Naive thymus-derived CD4-positive, alpha-beta T cell (primary cell): Measurements from ENCODE around the gene ASB1. TPM values are rescaled to one million over a fixed set of nuclear protein-coding genes. Genes with fewer than 3 reads are reported as not detected.
"Not testable (repeated sequence)": the region's sequence is repeated elsewhere in the genome, so short reads cannot be mapped to it uniquely, and the experiment has no call there.

Experiments used
- ATAC-seq: fragments of 150-1000 bp; cut with Tn5 transposase; 2 replicates; pipeline ENCODE4 v1.10.0; 2021; ENCODE audit warnings: mild to moderate bottlenecking, moderate library complexity
- CTCF ChIA-PET: fragments of 350-600 bp; sonication (Branson Sonifier 250); formaldehyde crosslinking; loops from one replicate; lab custom pipeline; 2021; ENCODE audit warnings: antibody characterized with exemption; lab: Charles Lee
- POLR2A ChIA-PET: fragments of 350-600 bp; sonication (Branson Sonifier 250); formaldehyde crosslinking; loops from one replicate; lab custom pipeline; 2021; ENCODE audit warnings: antibody characterized with exemption, inconsistent platforms; lab: Charles Lee
- DNase-seq, 9 donors: peaks; one replicate each; pipeline versions ENCODE4 v3.0.0 to v3.0.0-alpha.2; 2020 to 2022; ENCODE audit warnings: mixed read lengths in 1 of 9
- H3K27ac ChIP-seq: one replicate; pipeline ENCODE4 v1.7.0; 2013; ENCODE audit warnings: mild to moderate bottlenecking, low read depth, low read length, moderate library complexity
- H3K27me3 ChIP-seq, 2 donors: one replicate each; pipeline ENCODE4 v1.7.0; 2013; ENCODE audit warnings: low read length in 2 of 2, mild to moderate bottlenecking in 2 of 2, moderate library complexity in 2 of 2; ENCODE audit not compliant: control insufficient read depth in 2 of 2, insufficient read depth in 2 of 2
- H3K36me3 ChIP-seq, 3 experiments: 1 replicate in 2 of 3; 2 replicates in 1 of 3; pipeline ENCODE4 v1.7.0; 2013; ENCODE audit warnings: low read length in 3 of 3, mild to moderate bottlenecking in 3 of 3, moderate library complexity in 1 of 3; ENCODE audit not compliant: insufficient read depth in 3 of 3, control insufficient read depth in 2 of 3
- H3K4me1 ChIP-seq, 2 donors: one replicate each; pipeline ENCODE4 v1.7.0; 2013; ENCODE audit warnings: low read length in 2 of 2, mild to moderate bottlenecking in 2 of 2, moderate library complexity in 1 of 2; ENCODE audit not compliant: control insufficient read depth in 2 of 2, insufficient read depth in 2 of 2
- H3K4me3 ChIP-seq: 2 replicates; pipeline ENCODE4 v1.7.0; 2013; ENCODE audit warnings: mild to moderate bottlenecking, low read length
- H3K9me3 ChIP-seq, 3 experiments: 1 replicate in 2 of 3; 2 replicates in 1 of 3; pipeline ENCODE4 v1.7.0; 2013; ENCODE audit warnings: low read length in 3 of 3; ENCODE audit not compliant: control insufficient read depth in 2 of 3
- H3K27ac Mint-ChIP-seq, 9 donors: one replicate each; pipeline ENCODE4 v1.8.0; 2020 to 2022; ENCODE audit warnings: mixed read lengths in 9 of 9, mild to moderate bottlenecking in 8 of 9, moderate library complexity in 5 of 9, inconsistent platforms in 2 of 9
- H3K27me3 Mint-ChIP-seq, 5 donors: one replicate each; pipeline ENCODE4 v1.8.0; 2021 to 2022; ENCODE audit warnings: mixed read lengths in 5 of 5, mild to moderate bottlenecking in 1 of 5
- H3K36me3 Mint-ChIP-seq, 5 donors: one replicate each; pipeline ENCODE4 v1.8.0; 2020 to 2022; ENCODE audit warnings: mixed read lengths in 5 of 5, mild to moderate bottlenecking in 3 of 5, inconsistent platforms in 1 of 5
- H3K4me1 Mint-ChIP-seq, 7 donors: one replicate each; pipeline ENCODE4 v1.8.0; 2020 to 2022; ENCODE audit warnings: mixed read lengths in 7 of 7, mild to moderate bottlenecking in 3 of 7, inconsistent platforms in 1 of 7
- H3K4me3 Mint-ChIP-seq, 10 donors: one replicate each; pipeline ENCODE4 v1.8.0; 2020 to 2022; ENCODE audit warnings: mild to moderate bottlenecking in 10 of 10, mixed read lengths in 10 of 10, moderate library complexity in 6 of 10, inconsistent platforms in 2 of 10
- H3K9me3 Mint-ChIP-seq, 11 donors: one replicate each; pipeline ENCODE4 v1.8.0; 2020 to 2022; ENCODE audit warnings: mixed read lengths in 11 of 11, mild to moderate bottlenecking in 4 of 11, inconsistent platforms in 1 of 11, moderate library complexity in 1 of 11
- intact Hi-C, 2 donors: fragments of 100-400 bp; cut with micrococcal nuclease; formaldehyde crosslinking; loops; one replicate each; pipeline ENCODE4 v1.15.1; 2023
- polyA plus RNA-seq, 2 donors: library from polyadenylated mRNA; unstranded; fragments of 300-500 nt; fragmentation: Illumina TruSeq; gene quantifications; one replicate each; pipeline ENCODE4 v1.2.3, GENCODE V29; 2021
- total RNA-seq, 6 experiments: library from RNA in 5 of 6; stranded (reverse) in 5 of 6; gene quantifications; 1 replicate in 5 of 6; 2 replicates in 1 of 6; pipeline ENCODE4 v1.2.3 and lab custom pipeline; 2021 to 2026

The ASB1 gene
- total and polyA plus RNA-seq, 7 experiments from 2014 or later = 17.5 to 55.2 (median 29.3) TPM

DNA sequence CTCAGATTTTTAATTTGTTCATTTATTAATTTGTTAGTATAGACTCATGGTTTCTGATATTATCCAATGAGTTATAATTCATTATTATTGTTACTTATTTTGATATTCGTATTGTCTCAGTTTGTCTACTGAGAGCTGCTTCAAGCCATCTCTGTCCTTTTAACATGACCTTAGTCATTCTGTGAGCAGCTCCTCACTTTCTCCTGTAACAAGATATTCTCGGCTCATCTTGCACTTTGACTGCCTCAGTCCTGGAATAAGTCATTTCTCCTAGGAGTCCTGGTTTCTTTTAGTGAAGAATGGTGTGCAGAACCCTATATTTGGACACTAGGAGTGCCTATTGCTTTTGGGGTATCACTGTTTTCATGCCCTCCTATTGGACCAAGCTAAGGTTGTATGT lies 13.2 kb downstream of the ASB1 start:
- DNase-seq = no peak
- Histone ChIP-seq H3K27me3 (no peaks in the 10 kb centered on the region), H3K4me1 (peaks cover 10 to 12% of the 10 kb centered on the region in 2 donors), H3K36me3 (peaks cover 0 to 56% (median 8%) of the 10 kb centered on the region in 3 experiments), H3K27ac (no peak overlapping the region), H3K9me3 (no peaks in the 10 kb centered on the region), H3K4me3 (no peak overlapping the region)
- H3K27ac Mint-ChIP-seq = peak overlapping the region in 7 of 9 donors; percentile 5 to 63 (median 35)
- ChIA-PET POLR2A (interaction anchor here (0.6 kb wide), 1 partner anchor 52 kb away, joined by 4 read pairs; no protein-coding TSS in a partner anchor), CTCF (no interaction called here)
- intact Hi-C loops = no loop called here
- no peak for ATAC-seq
- H3K4me3 Mint-ChIP-seq = peak overlapping the region in 4 of 10 donors; percentile 5 to 46 (median 40)
- H3K9me3 Mint-ChIP-seq = no peaks in the 10 kb centered on the region
- peaks cover 10 to 34% (median 26%) of the 10 kb centered on the region in 5 donors for H3K36me3 Mint-ChIP-seq
- peaks cover 32 to 81% (median 73%) of the 10 kb centered on the region in 7 donors for H3K4me1 Mint-ChIP-seq
- H3K27me3 Mint-ChIP-seq = no peaks in the 10 kb centered on the region

GRCh38 chr2:238440331-238440730 lies 13.6 kb downstream of the ASB1 start:
- Mint-ChIP-seq H3K4me3 (peak overlapping the region in 5 of 10 donors; percentile 8 to 59 (median 37)), H3K4me1 (peaks cover 32 to 81% (median 73%) of the 10 kb centered on the region in 7 donors), H3K27ac (peak overlapping the region in 6 of 9 donors; percentile 6 to 63 (median 44)), H3K36me3 (peaks cover 10 to 38% (median 26%) of the 10 kb centered on the region in 5 donors), H3K27me3 (no peaks in the 10 kb centered on the region), H3K9me3 (no peaks in the 10 kb centered on the region)
- intact Hi-C loops = no loop called here
- ATAC-seq = no peak
- peaks cover 10 to 12% of the 10 kb centered on the region in 2 donors for H3K4me1 ChIP-seq
- H3K27ac ChIP-seq = no peak overlapping the region
- H3K9me3 ChIP-seq = no peaks in the 10 kb centered on the region
- no peak for DNase-seq
- ChIA-PET POLR2A (no interaction called here), CTCF (interaction anchor here (0.7 kb wide), 1 partner anchor 824 kb away, joined by 7 read pairs; no protein-coding TSS in a partner anchor)
- H3K36me3 ChIP-seq = peaks cover 0 to 56% (median 9%) of the 10 kb centered on the region in 3 experiments
- no peak overlapping the region for H3K4me3 ChIP-seq
- no peaks in the 10 kb centered on the region for H3K27me3 ChIP-seq

DNA sequence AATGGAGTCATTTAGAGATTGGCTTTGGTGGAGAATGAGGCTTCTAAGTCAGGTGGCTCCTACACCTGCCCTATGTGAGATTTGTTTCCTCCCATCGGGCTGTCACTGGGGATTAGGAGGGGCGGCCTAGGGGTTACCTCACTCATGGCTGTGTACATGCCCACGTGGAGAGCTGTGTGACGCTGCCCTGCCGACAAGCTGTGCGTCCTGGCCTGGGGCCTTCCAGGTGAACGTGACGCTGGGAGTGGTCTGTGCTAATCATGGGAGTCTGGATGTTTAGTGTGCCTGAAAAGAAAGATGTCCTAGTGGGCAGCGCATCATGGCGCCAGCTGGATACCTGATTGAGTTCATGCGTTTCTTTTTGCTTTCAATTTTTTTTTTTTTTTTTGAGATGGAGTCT lies 14.0 kb downstream of the ASB1 start:
- Mint-ChIP-seq H3K27me3 (no peaks in the 10 kb centered on the region), H3K9me3 (no peaks in the 10 kb centered on the region), H3K4me1 (peaks cover 32 to 77% (median 70%) of the 10 kb centered on the region in 7 donors), H3K4me3 (peak overlapping the region in 3 of 10 donors; percentile 5 to 59 (median 37)), H3K36me3 (peaks cover 10 to 39% (median 27%) of the 10 kb centered on the region in 5 donors), H3K27ac (peak overlapping the region in 6 of 9 donors; percentile 3 to 62 (median 30))
- ChIA-PET CTCF (interaction anchor here (0.7 kb wide), 1 partner anchor 824 kb away, joined by 7 read pairs; no protein-coding TSS in a partner anchor), POLR2A (no interaction called here)
- ATAC-seq (no peak), DNase-seq (no peak)
- H3K9me3 ChIP-seq = no peaks in the 10 kb centered on the region
- peaks cover 10 to 12% of the 10 kb centered on the region in 2 donors for H3K4me1 ChIP-seq
- H3K4me3 ChIP-seq = no peak overlapping the region
- no peak overlapping the region for H3K27ac ChIP-seq
- peaks cover 0 to 56% (median 9%) of the 10 kb centered on the region in 3 experiments for H3K36me3 ChIP-seq
- no peaks in the 10 kb centered on the region for H3K27me3 ChIP-seq
- intact Hi-C loops = no loop called here

DNA sequence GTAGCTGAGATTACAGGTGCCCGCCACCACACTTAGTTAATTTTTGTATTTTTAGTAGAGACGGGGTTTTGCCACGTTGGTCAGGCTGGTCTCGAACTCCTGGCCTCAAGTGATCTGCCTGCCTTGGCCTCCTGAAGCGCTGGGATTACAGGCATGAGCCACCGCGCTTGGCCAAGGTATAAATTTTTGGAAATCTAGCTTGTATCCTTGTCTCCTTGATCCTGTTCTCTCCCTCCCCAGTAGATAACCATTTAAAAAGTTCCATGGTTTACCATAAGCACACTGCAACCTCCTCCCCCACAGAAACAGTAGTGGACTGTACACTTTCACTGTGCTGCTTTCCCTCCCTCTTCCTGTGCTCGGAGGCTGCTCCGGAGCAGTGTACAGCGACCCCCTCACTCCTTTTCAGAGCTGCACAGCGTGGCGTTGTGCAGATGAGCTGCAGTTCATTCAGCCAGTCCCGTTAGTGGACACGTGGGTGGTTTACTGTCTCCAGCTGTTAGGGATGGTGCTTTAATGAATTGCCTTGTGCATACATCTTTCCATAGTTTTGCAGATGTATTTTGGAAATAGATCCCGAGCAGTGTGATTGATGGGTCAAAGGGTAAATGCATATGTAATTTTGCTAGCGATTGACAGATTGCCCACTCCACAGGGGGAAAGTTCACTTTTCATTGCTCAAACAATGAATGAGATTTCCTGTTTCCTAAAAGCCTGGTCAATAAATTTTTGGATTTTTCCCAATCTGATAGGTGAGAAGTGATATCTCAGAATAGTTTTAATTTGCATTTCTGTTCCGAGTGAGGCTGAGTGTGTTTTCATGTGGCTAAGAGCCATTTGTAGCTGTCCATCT lies 14.8 kb downstream of the ASB1 start:
- Mint-ChIP-seq H3K27ac (peak overlapping the region in 3 of 9 donors; percentile 56 to 74 (median 64)), H3K4me3 (peak overlapping the region in 2 of 10 donors; percentile 13 to 43), H3K9me3 (no peaks in the 10 kb centered on the region), H3K36me3 (peaks cover 14 to 39% (median 27%) of the 10 kb centered on the region in 5 donors), H3K4me1 (peaks cover 32 to 69% (median 62%) of the 10 kb centered on the region in 7 donors), H3K27me3 (no peaks in the 10 kb centered on the region)
- intact Hi-C loops = no loop called here
- POLR2A ChIA-PET = no interaction called here
- Histone ChIP-seq H3K36me3 (peaks cover 3 to 61% (median 9%) of the 10 kb centered on the region in 3 experiments), H3K4me3 (no peak overlapping the region), H3K9me3 (no peaks in the 10 kb centered on the region), H3K27me3 (no peaks in the 10 kb centered on the region), H3K4me1 (peaks cover 10 to 12% of the 10 kb centered on the region in 2 donors), H3K27ac (no peak overlapping the region)
- ATAC-seq (no peak), DNase-seq (no peak)
- CTCF ChIA-PET = no interaction called here

GRCh38 chr2:238442257-238442656 lies 15.5 kb downstream of the ASB1 start:
- H3K27ac ChIP-seq, intact Hi-C loops, H3K27me3 ChIP-seq, H3K9me3 ChIP-seq, H3K27me3 Mint-ChIP-seq, ATAC-seq, H3K4me3 ChIP-seq, H3K9me3 Mint-ChIP-seq, DNase-seq, CTCF ChIA-PET: not testable (repeated sequence)
- Histone ChIP-seq H3K36me3 (peaks cover 9 to 65% (median 9%) of the 10 kb centered on the region in 3 experiments), H3K4me1 (peaks cover 10 to 12% of the 10 kb centered on the region in 2 donors)
- peak overlapping the region in 3 of 10 donors; percentile 22 to 43 (median 31) for H3K4me3 Mint-ChIP-seq
- peaks cover 20 to 42% (median 30%) of the 10 kb centered on the region in 5 donors for H3K36me3 Mint-ChIP-seq
- POLR2A ChIA-PET = interaction anchor here (0.6 kb wide), 1 partner anchor 104 kb away, joined by 3 read pairs; no protein-coding TSS in a partner anchor
- H3K27ac Mint-ChIP-seq = peak overlapping the region in 3 of 9 donors; percentile 21 to 61 (median 28)
- H3K4me1 Mint-ChIP-seq = peaks cover 29 to 64% (median 57%) of the 10 kb centered on the region in 7 donors

- Mint-ChIP-seq H3K36me3 (peaks cover 15 to 46% (median 35%) of the 10 kb centered on the region in 5 donors), H3K27me3 (no peaks in the 10 kb centered on the region), H3K9me3 (no peaks in the 10 kb centered on the region), H3K27ac (peak overlapping the region in 1 of 9 donors; percentile 65), H3K4me1 (peaks cover 27 to 49% (median 46%) of the 10 kb centered on the region in 7 donors), H3K4me3 (no peak overlapping the region)
- ATAC-seq (no peak), DNase-seq (peak in 1 of 9 donors; percentile 11)
- no peak overlapping the region for H3K27ac ChIP-seq
- peaks cover 7 to 10% of the 10 kb centered on the region in 2 donors for H3K4me1 ChIP-seq
- H3K36me3 ChIP-seq = peaks cover 9 to 74% (median 9%) of the 10 kb centered on the region in 3 experiments
- no peaks in the 10 kb centered on the region for H3K27me3 ChIP-seq
- intact Hi-C loops = no loop called here
- CTCF ChIA-PET = no interaction called here
- H3K9me3 ChIP-seq = no peaks in the 10 kb centered on the region
- POLR2A ChIA-PET = no interaction called here
- H3K4me3 ChIP-seq = no peak overlapping the region
These were observed 17.5 kb downstream of the ASB1 start for GRCh38 chr2:238444242-238444641.
